Measurements from ENCODE around the gene THOC1.
A peak's percentile ranks its signal among the peaks of the same experiment; 100 is the strongest.

DNA sequence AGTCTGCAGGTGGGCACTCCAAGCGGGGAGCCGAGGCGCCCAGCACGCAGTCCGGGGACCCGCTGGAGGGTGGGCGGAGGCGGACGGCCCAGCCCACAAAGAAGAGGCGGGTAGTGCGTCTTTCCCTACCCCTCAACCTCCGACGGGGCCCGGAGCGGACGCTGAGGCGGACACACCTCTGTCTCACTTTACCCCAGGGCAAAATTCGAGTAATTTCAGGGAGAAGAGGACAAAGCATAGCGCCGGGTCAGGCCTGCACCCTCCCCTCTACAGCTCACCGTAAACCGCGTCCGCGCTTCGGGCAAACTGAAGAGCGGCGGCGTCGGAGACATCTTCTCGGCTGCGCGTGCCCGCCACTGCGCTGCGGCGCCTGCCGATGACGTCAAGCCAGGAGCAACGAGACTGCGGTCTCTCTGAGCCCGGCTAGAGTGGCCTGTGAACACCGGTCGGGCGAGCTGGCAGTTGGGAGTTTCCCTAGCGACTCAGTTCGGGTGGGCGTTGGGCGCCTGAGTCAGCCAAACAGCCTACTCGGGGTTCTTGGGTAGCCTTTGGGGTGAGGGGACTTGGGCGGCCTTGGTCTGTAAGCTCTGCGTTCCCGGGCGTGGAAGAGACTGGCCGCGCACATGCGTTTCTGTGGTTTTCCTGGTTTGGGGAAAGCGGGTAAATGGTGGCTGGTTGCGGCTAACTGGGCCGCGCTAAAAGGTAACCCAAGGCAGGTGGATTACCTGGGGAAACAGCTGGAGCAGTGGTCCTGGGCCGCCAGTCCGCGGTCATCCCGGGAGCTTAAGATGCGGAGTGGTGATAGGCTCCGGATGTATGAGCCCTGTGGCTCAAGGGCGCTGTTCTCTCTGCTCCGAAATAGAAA, at the start of gene THOC1:
- no peak for TF ChIP-seq CTCF (IDR thresholded peaks at IDR 0.05)
- TF ChIP-seq EP300 (IDR thresholded peaks at IDR 0.05): no peak
- TF ChIP-seq POLR2A (IDR thresholded peaks at IDR 0.05; ENCODE audit: low read depth): peak; percentile 17
- peak; percentile 94 to 97 for TF ChIP-seq POLR2AphosphoS5 (IDR thresholded peaks at IDR 0.05)

All from esophagus muscularis mucosa (tissue), 4 donors.